ENCODE data around the gene JMJD6.

The JMJD6 gene

GRCh38 chr17:76697702-76698465 is 28.5 kb downstream of the JMJD6 start:
- DNase-seq (ENCODE audit: low read depth in 2 of 2): no peak

- no peak for DNase-seq (ENCODE audit: low read depth in 2 of 2)
Measured at GRCh38 chr17:76696763-76697701, 29.4 kb downstream of the JMJD6 start.

GRCh38 chr17:76695059-76695831 is 31.2 kb downstream of the JMJD6 start:
- DNase-seq (ENCODE audit: low read depth in 2 of 2): no peak

- DNase-seq (ENCODE audit: low read depth in 2 of 2): no peak
Measured at GRCh38 chr17:76691379-76692191, 34.8 kb downstream of the JMJD6 start.

GRCh38 chr17:76690596-76691280 is 35.7 kb downstream of the JMJD6 start:
- DNase-seq (ENCODE audit: low read depth in 2 of 2): no peak

DNA sequence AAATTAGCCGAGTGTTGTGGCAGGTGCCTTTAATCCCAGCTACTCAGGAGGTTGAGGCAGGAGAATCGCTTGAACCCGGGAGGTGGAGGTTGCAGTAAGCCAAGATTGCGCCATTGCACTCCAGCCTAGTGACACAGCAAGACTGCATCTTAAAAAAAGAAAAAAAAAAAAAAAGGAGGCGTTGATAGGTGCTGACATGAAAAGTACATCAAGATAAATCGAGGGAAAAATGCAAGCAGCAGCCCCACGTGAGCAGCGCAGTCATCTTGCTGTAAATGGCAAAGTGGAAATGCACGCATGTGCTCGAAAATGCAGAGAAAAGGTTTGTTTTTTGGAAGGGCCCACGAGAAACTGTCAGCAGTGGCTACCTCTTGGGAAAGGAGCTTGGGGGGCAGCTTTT is 36.5 kb downstream of the JMJD6 start:
- DNase-seq (ENCODE audit: low read depth in 2 of 2): no peak

- DNase-seq (ENCODE audit: low read depth in 2 of 2): no peak
Measured at GRCh38 chr17:76688165-76688622, 38.2 kb downstream of the JMJD6 start.

DNA sequence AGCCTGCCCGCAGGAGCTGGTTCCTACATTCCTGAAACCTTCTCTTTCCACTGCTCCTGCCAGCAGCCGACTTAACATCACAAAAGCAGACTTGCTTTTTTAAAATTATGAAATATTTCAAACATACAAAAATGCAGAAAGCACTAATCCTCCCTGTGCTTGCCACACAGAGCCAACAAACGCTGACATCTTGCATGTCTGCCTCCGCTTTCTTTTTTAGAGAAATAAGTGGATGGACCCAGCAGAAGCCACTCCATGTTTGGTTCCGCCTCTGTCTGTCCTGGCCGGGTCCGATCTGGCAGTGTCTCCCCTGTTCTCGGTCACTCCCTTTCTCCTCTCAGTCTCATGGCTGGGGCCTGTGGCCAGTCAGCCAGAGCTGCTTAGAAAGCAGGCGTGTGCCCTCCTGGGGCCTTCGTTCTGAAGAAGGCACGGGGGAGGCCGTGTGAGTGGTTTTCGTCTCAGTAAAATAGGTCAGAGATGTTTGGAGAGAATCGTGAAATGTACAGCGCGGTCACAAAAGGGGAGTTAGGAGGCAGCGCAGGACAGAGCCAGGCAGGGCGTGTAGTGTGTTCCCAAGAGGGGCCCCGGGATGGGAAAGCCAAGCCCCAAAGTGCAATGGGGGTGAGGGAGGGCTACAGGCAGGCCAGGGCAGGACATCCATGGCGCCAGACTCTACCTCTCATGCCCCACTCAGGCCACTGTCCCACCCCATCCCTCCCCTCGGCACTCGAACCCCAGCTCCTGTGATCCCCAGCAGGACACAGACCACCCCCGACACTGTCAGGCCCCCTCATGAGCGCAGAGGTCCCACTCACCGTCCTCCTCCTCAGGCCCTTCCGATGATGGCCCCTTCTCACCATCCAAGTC is 38.9 kb downstream of the JMJD6 start:
- DNase-seq (ENCODE audit: low read depth in 2 of 2): no peak

GRCh38 chr17:76686538-76687297 is 39.7 kb downstream of the JMJD6 start:
- no peak for DNase-seq (ENCODE audit: low read depth in 2 of 2)

DNA sequence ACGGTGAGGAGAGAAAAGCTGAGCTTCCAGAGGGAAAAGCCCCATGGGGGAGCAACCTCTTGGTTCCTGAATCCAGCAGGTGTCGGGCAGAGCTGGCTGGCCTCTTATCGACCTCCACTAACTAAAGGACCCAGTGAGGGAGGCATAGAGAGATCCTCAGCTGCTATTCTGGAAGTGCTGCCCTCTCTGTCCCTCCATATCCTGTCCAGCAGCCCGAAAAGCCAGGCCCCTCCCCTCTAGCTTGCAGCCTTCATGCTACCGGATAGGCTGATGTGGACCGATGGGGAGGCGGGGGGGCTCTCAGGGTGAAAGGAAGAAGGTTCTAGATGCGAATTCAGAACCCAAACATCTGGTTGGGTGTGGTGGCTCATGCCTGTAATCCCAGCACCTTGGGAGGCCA is 40.6 kb downstream of the JMJD6 start:
- no peak for DNase-seq (ENCODE audit: low read depth in 2 of 2)

GRCh38 chr17:76685366-76685765 is 41.0 kb downstream of the JMJD6 start:
- DNase-seq (ENCODE audit: low read depth in 2 of 2): no peak

DNA sequence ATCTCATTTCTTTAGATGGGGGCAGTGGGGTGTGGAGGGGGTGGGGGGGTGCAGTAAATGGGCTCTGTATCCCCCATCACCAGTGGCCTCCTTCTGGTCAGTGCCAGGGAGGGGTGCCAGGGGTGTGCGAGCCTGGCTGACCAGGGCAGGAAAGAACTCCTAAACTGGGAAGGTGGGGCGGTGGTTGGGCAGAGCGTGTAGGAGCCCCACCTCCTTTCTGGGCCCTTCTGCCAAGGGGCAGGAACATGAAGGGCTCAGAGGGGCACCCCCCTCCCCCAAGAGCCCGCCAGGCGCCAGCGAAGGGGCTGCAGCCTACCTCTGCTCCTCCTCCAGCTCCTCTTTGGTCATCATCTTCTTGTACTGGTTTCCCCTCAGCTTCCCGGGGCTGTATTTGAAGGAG is 41.6 kb downstream of the JMJD6 start:
- no peak for DNase-seq (ENCODE audit: low read depth in 2 of 2)

- no peak for DNase-seq (ENCODE audit: low read depth in 2 of 2)
Measured at GRCh38 chr17:76683921-76684745, 42.3 kb downstream of the JMJD6 start.

- DNase-seq (ENCODE audit: low read depth in 2 of 2): no peak
Measured at GRCh38 chr17:76683011-76683755, 43.2 kb downstream of the JMJD6 start.

DNA sequence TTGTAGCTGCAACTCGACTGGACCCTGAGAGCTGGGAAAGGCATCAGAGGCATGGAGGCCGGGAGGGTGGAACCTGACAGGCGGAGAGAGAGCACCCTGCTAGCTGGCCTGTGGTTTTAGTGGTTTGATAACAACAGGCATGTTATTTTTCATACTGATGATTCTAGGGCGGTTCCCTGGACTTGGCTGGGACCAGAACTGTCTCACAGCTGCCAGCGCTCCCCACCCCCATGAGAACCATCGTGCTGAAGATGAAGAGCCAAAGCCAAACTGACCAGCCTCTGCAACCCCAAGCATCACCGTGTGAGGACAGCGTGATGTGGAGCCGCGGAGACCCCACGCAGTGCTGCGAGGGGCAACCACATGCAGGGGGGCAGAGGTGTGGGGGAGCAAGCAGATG is 44.1 kb downstream of the JMJD6 start:
- no peak for DNase-seq (ENCODE audit: low read depth in 2 of 2)

DNA sequence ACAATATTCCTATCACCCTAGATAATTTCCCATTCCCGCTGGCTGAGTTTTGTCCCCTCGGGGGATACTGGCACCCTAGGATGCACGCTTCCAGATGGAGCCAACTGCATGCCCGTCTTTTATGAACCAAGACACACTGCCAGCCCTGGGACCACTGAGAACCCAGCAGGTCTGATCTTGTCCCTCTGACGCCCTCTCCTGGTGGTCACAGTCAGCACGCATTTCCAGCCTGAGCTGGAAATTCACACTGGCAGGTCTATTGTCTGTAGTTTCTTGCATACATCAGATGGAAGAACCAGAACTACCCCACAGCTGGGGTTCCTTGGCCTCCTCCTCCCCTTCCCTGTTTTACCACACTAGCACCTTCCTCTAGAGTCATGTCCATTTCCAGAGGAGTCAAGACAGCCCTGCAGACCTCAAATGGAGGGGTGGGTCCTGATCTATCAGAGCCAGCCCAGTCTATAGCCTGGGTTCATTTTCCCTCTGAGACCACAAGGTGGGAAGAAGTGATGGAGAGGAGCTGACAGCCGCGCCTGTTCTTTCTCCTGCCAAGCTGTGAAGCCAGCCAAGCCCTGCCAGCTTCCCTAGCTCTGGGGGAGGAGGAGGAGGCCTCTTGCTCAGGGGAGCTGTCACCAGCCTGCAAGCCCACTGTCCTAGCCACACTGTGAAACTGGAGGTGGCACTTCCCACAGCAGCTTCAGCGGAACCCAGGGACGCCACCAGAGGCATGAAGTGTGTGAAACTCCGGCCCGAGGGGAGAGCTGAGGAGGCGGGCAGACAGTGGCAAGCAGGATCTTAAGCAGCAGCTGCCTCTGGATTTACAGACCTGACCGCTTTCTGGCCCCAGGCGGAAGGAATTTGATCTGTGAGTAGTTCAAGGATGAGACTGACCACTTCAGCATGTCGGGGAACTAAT is 44.9 kb downstream of the JMJD6 start:
- DNase-seq (ENCODE audit: low read depth in 2 of 2): peak; percentile 41 to 49
